Suprapubic skin (tissue), 4 donors: ENCODE measurements around the gene PSAP. TPM values are rescaled to one million over a fixed set of nuclear protein-coding genes. Genes with fewer than 3 reads are reported as not detected.
A peak's percentile ranks its signal among the peaks of the same experiment; 100 is the strongest.

Source experiments
- DNase-seq, 2 donors: peaks; one replicate each; pipeline ENCODE4 v3.0.0-alpha.2; 2019; ENCODE audit warnings: low spot score in 2 of 2
- H3K27ac ChIP-seq: fragments of 200-600 bp; sonication (generic); one replicate; pipeline ENCODE4 v1.5.1; 2019
- H3K27me3 ChIP-seq: fragments of 200-600 bp; sonication (generic); one replicate; pipeline ENCODE4 v1.5.1; 2019
- H3K36me3 ChIP-seq: fragments of 200-600 bp; sonication (generic); one replicate; pipeline ENCODE4 v1.5.1; 2019
- H3K4me1 ChIP-seq: fragments of 200-600 bp; sonication (generic); one replicate; pipeline ENCODE4 v1.5.1; 2019
- H3K4me3 ChIP-seq: fragments of 200-600 bp; sonication (generic); one replicate; pipeline ENCODE4 v1.5.1; 2019; ENCODE audit warnings: mild to moderate bottlenecking
- H3K9me3 ChIP-seq: fragments of 200-600 bp; sonication (generic); one replicate; pipeline ENCODE4 v1.5.1; 2019
- CTCF ChIP-seq, 2 donors: fragments of 200-600 bp in 1 of 2; fragments of 450-650 bp in 1 of 2; sonication (generic) in 1 of 2; IDR thresholded peaks; one replicate each; pipeline ENCODE4 v1.5.1; 2016 to 2019; ENCODE audit warnings: antibody characterized with exemption in 2 of 2, mild to moderate bottlenecking in 1 of 2, moderate library complexity in 1 of 2
- EP300 ChIP-seq: sonication (generic); formaldehyde crosslinking; IDR thresholded peaks from one replicate; pipeline ENCODE4 v1.6.1; 2017; ENCODE audit warnings: antibody characterized with exemption
- POLR2A ChIP-seq, 2 donors: fragments of 450-650 bp; IDR thresholded peaks; one replicate each; pipeline ENCODE4 v1.6.1; 2017; ENCODE audit warnings: antibody characterized with exemption in 2 of 2, mild to moderate bottlenecking in 2 of 2, moderate library complexity in 2 of 2
- POLR2AphosphoS5 ChIP-seq, 3 donors: sonication (generic); formaldehyde crosslinking; IDR thresholded peaks; one replicate each; pipeline ENCODE4 v1.6.1; 2017; ENCODE audit warnings: antibody characterized with exemption in 3 of 3
- WGBS: methylation state at CpG from one replicate; pipeline ENCODE4 v1.1.5; 2018; 5-methylcytosine and 5-hydroxymethylcytosine counted together
- total RNA-seq, 4 donors: library from RNA; depleted of rRNA; stranded (reverse); fragments of >200 nt; gene quantifications; one replicate each; pipeline ENCODE4 v1.1.0, GENCODE V29; 2016

Gene PSAP
- total RNA-seq, 4 donors from 2014 or later, result 391 to 548 (median 468) TPM

- DNase-seq, result no peak
- Histone ChIP-seq H3K27ac (no peak overlapping the region), H3K4me3 (no peak overlapping the region), H3K9me3 (no peaks in the 10 kb centered on the region), H3K27me3 (no peaks in the 10 kb centered on the region), H3K36me3 (peaks cover 74% of the 10 kb centered on the region), H3K4me1 (peaks cover 8% of the 10 kb centered on the region)
- TF ChIP-seq CTCF (IDR thresholded peaks at IDR 0.05) (no peak), POLR2A (IDR thresholded peaks at IDR 0.05) (no peak), POLR2AphosphoS5 (IDR thresholded peaks at IDR 0.05) (no peak)
- 86% methylated on average over 8 of the region's 8 CpGs for WGBS
These were observed 34.0 kb downstream of the PSAP start for GRCh38 chr10:71816936-71817618.

DNA sequence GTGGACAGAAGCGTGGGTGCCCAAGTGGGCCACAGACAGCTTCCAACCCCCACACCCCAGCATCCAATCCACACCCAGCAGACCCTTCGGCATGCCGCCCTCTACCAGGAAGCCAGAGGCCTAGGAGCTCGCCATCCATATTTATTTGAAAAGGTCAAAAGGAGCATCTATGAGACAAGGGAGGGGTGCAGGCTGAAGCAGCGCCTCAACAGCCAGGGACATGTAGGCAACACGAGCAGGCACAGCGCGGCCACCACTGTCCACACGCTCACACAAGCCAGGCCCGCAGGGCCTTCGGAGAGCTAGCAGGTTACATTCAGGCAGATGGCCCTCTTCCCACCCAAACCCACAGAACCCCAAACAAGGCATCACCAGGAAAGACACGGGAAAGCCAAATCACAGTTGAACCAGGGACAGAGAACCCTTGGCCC is 34.6 kb downstream of the PSAP start:
- TF ChIP-seq POLR2AphosphoS5 (IDR thresholded peaks at IDR 0.05), result no peak
- no peak for TF ChIP-seq CTCF (IDR thresholded peaks at IDR 0.05)
- no peak for TF ChIP-seq EP300
- TF ChIP-seq POLR2A (IDR thresholded peaks at IDR 0.05), result no peak
- DNase-seq, result no peak
- Histone ChIP-seq H3K4me1 (peaks cover 8% of the 10 kb centered on the region), H3K4me3 (no peak overlapping the region), H3K9me3 (no peaks in the 10 kb centered on the region), H3K27me3 (no peaks in the 10 kb centered on the region), H3K36me3 (peaks cover 68% of the 10 kb centered on the region), H3K27ac (no peak overlapping the region)
- WGBS, result 76% methylated on average over 12 of the region's 12 CpGs

DNA sequence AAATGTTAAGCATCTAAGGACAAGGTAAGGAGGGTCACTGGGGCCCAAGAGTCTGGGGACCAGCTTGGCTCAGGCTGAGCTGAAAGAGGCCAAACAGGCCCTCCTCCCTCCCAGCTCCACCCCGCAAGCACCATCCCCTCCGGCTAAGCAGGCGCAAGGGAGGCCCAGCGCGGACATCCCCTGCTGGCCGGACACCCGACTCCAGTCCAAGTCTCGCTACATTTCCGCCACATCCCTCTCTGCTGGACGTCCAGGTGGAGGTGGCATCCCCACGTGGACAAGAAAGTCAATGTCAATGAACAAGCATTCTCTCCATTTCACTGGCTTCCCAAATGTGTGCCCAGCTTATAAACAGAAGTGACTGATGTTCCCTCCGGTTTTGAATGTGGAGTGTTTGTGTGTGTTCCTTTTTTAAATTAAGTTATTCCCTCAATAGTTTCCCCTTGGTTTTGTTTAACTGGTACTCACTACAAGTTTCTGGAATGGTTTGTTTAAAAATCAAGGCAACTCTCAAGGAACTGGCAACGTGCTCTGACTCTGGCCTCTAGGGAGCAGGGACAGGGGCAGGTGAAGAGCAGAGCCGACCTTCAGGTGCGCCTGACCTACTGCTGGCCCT is 35.4 kb downstream of the PSAP start:
- Histone ChIP-seq H3K27ac (no peak overlapping the region), H3K4me3 (no peak overlapping the region), H3K36me3 (peaks cover 59% of the 10 kb centered on the region), H3K9me3 (no peaks in the 10 kb centered on the region), H3K4me1 (peaks cover 8% of the 10 kb centered on the region), H3K27me3 (no peaks in the 10 kb centered on the region)
- no peak for TF ChIP-seq CTCF (IDR thresholded peaks at IDR 0.05)
- TF ChIP-seq POLR2A (IDR thresholded peaks at IDR 0.05), result no peak
- no peak for TF ChIP-seq EP300
- TF ChIP-seq POLR2AphosphoS5 (IDR thresholded peaks at IDR 0.05), result no peak
- whole genome bisulfite sequencing, result 89% methylated on average over 15 of the region's 15 CpGs
- DNase-seq, result no peak

GRCh38 chr10:71814922-71815411 is 36.1 kb downstream of the PSAP start:
- Histone ChIP-seq H3K4me1 (peaks cover 8% of the 10 kb centered on the region), H3K36me3 (peaks cover 53% of the 10 kb centered on the region), H3K27me3 (no peaks in the 10 kb centered on the region), H3K27ac (no peak overlapping the region), H3K4me3 (no peak overlapping the region), H3K9me3 (no peaks in the 10 kb centered on the region)
- no peak for DNase-seq
- WGBS, result 93% methylated on average over 11 of the region's 26 CpGs
- TF ChIP-seq POLR2A (IDR thresholded peaks at IDR 0.05) (no peak), POLR2AphosphoS5 (IDR thresholded peaks at IDR 0.05) (no peak), CTCF (IDR thresholded peaks at IDR 0.05) (peak in 1 of 2 donors; percentile 1)

GRCh38 chr10:71812913-71813590 is 38.0 kb downstream of the PSAP start:
- Histone ChIP-seq H3K27me3 (no peaks in the 10 kb centered on the region), H3K27ac (no peak overlapping the region), H3K4me3 (no peak overlapping the region), H3K36me3 (peaks cover 34% of the 10 kb centered on the region), H3K9me3 (no peaks in the 10 kb centered on the region), H3K4me1 (peaks cover 2% of the 10 kb centered on the region)
- DNase-seq, result no peak
- 79% methylated on average over 3 of the region's 11 CpGs for WGBS
- TF ChIP-seq POLR2A (IDR thresholded peaks at IDR 0.05) (no peak), POLR2AphosphoS5 (IDR thresholded peaks at IDR 0.05) (no peak), EP300 (no peak), CTCF (IDR thresholded peaks at IDR 0.05) (no peak)
